Activated CD8-positive, alpha-beta memory T cell treated with anti-CD3 and anti-CD28 coated beads for 1 hour (primary cell): Measurements from ENCODE around the gene IGSF21.

Source experiments
- DNase-seq, 2 donors: peaks; one replicate each; pipeline ENCODE4 v3.0.0-alpha.2; 2020; ENCODE audit warnings: low read depth in 1 of 2; ENCODE audit errors: extremely low read depth in 1 of 2

IGSF21 gene

DNA sequence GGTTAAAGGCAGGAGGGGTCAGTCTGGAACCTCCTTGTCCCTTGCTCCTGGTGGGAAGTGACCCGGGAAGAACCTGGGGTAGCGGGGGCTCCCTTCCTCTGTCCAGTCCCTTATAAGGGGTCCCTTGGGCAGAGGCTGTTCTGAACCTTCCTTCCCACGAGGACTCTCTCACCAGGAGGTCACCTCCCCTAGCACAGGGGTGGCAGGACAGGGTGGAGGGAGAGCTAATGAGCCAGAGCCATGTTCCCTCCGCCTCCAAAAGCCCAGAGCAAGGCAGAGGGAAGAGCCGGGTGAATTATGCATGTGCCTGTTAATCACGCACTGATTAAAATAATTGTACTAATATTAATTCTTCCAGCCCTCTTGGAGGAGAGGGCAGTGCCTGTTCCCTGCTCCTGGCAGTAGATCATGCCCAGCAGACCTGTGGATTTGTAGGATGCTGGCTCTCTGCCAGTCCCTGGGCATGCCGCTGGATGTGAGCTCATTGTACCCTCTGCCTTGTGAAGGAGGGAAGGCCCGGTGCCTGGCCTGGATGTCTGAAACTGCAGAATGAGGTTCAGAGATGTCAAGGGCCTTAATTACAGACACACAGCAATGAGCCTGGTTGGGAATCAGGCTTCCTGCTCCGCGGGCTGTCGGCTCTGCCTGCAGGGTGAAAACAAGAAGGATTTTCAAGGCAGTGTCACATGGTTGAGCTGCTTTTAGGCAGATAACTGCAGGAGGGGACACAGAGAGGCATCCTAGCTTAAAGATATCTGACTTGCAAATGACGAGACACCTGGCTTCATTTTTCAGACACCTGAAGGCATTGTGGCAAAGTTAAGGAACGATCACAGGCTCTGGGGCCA, 68.2 kb downstream of the IGSF21 start:
- no peak for DNase-seq

DNA sequence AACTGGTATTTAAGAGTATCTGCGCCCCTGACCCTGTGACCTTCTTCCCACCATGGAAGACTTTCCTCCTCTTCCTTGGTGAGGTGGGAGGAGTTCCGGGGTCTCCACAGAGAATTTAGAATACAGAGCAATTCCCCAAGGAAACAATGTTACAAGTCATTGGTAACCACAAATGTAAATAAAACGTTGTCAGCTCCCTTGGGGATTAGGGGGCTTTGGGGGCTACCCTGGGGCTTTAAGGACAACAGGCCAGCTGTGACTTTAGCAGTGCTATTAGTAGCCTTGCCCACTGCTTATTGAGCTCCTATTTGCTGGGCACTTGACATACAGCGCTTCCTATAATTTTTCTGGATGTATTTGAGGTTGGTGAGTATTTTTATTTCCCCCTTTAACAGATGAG, 69.0 kb downstream of the IGSF21 start:
- no peak for DNase-seq

DNA sequence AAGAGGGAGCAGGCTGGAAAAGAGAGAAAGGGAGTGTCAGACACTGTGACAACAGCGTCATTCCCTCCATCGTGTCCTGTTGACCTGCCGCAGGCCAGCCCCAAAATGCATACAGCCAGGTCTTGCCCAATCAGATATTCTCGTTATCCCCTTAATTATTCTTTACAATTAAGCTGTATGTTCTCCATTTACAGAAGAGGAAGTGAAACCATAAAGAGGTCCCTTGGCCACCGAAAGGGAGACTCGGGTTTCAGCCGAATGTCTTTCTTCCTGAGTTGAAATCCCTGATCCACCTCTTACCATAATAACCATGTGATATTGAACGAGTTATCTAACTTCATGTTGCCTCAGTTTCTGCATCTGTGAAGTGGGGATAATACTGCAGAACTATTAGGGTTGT, 70.5 kb downstream of the IGSF21 start:
- no peak for DNase-seq

DNA sequence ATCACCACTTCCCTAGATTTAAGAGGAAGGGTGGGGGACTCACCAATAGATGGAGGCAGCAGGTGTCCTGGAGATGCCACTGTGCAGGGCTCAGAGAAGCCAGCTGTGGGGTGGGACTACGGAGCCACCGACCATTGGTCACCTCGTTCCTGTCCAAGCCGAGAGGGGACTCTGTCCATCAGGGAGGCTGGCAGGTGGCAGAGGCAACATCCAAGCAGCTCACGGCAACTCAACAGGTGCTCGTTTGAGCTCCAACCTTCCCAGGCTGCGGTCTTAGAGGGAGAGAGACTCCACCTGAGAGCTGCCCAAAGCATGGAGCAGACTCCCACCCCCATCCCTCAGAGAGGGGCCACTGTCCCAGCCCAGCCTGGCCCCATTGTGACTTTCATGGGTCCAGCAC, 71.4 kb downstream of the IGSF21 start:
- no peak for DNase-seq

DNA sequence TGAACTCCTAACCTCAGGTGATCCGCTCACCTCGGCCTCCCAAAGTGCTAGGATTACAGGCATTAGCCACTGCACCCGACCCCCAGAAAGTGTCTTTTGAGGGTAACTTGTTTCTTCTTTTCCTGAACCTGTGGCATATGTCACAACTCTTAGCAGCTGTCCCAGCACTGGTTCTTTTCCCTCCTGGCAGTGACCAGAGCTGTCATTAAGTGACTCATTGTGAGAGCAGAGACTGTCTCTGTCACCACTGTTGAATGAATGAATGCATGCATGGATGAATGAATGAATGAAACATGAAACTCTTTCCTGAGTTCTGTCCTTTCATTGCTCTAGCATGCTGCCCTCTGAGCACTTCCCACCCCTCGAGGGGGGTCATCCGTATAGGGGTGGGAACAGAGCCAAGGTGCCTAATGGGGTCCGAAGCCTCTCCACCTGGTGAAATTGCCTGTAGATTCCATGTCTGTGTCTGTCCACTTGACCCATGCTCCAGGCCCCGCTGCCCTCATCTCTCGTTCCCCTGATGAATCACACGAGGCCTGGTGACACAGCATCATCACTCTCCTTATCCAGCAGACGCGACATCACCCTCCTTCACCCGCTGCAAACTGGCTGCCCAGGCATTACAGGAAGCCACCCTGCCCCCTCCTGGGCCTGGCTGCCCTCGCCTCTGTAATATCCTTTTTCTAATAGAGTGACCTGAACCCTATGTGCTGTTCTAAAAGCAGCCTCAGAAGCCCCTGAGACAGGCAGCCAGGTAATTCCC, 75.0 kb downstream of the IGSF21 start:
- no peak for DNase-seq

DNA sequence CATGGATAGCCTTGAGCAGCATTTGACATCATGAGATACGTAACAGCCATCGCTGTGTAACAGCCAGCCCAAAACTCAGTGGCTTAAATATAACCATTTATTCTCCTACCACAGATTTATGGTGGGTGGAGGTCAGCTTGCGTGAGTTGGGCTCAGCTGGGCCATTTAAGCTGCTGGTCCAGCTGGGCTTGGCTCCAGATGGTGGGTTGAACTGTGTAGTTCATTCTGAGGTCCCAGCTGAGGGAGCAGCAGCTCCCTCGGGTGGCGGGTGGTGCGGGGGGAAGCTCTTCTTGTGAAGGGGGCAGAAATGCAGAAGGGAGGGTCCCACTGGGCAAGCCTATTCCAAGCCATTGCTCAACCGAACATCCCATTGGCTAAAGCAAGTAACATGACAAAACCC, 75.9 kb downstream of the IGSF21 start:
- DNase-seq = no peak

DNA sequence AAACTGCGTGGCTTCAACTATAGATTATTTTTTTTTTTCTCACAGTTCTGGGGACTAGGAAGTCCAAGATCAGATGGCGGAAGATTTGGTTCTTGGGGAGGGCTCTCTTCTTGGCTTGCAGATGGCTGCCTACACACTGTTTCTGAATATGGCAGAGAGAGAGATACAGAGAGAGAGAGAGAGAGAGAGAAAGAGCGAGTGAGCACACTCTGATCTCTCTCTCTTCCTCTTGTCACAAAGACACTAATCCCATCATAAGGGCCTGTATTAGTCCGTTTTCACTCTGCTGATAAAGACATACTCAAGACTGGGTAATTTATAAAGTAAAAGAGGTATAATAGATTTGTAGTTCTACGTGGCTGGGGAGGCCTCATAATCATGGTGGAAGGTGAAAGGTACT, 79.5 kb downstream of the IGSF21 start:
- DNase-seq = no peak

DNA sequence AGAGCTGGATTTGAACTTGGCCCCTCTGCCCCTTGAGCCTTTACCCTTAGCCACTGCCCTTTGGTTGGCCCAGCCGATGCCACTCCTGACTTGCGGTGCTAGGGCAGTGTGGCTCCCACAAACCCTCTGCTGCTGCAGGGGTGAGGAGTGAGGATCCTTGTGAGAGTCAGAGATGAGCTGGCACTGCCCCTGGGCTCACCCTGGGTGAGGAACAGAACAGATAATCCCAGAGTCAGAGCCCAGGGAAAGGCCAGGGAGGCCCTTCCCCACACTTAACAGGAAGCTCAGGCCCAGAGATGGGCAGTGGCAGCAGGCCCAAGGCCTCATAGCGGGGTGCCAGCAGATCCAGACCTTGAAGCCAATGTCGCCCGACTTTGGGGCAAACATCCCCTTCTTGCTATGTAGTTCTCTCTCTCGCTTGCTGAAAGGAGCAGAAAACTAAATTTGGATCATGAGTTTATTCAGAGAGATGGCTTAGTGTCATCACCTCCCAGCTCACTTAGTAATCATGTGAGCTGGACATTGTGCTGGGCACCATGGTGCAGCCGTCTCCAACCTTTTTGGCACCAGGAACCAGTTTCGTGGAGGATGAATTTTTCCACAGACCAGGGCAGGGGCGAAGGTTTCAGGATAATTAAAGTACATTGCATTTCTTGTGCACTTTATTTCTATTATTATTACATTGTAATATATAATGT, 81.4 kb downstream of the IGSF21 start:
- no peak for DNase-seq

DNA sequence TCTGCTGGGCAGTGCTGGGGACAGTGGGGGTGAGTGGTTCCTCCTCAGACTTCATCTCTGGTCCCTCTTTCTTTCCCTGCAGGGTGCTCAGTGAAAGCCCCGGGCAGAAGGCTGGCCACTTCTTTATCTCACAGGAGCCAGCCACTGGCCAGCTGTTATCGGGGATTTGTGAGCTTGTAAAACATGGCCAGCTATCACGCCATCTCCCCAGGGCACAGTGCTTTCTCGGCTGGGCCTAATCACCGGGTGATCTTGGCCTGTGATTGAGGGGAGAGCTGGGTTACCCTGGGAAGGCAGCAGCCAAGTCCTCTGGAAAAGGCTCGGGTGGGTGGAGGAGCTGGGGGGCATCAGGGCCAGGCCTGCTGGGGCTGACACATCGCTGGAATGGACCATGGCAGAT, 83.0 kb downstream of the IGSF21 start:
- DNase-seq = no peak

DNA sequence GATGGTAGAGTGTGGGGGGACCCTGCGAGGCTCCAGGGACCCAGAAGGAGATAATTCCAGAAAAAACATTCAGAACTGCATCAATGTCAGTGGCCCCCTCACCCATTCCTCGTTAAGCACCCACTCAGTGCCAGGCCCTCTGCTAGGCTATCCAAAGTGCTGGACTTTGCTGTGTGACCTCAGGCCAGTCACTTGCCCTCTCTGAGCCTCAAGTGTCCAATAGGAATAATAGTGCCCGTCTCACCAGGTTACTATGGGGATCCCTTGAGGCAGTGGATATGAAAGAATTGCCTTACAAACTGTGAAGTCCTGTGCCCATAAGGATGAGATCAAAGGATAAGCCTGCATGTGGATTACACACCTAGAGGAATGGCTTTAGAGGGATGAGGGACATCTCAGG, 83.4 kb downstream of the IGSF21 start:
- no peak for DNase-seq

DNA sequence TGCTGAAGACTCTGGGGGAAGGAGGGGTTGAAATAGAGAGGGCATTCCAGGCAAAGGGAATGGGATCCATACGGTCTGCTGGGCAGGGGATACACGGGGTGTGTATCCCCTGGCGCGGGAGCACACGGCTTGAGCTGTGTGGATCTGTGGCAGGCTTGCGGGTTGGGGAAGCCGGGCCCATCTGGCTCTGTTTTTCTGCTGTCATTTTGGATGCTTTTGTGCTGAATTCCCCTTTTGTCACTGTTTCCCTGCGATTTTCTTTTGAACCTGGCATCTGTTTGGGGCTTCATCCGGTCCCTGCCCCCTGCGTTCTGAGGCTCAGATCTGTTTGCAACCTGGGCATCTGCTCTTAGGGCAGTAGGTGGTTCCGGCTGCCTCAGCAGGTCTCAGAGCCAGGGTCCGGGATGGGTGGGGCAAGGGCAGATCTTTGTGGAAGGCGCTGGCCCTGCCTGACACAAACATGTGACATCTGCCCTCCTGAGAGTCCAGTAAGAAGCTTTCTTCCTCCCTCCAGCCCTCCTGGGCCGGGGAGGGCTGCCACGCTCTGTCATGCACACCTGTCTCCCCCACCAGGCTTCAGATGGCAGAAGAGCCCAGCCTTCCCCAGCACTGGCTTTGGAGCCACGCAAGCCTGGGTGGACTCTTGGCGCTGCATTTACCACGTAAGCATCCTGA, 84.0 kb downstream of the IGSF21 start:
- DNase-seq = no peak

DNA sequence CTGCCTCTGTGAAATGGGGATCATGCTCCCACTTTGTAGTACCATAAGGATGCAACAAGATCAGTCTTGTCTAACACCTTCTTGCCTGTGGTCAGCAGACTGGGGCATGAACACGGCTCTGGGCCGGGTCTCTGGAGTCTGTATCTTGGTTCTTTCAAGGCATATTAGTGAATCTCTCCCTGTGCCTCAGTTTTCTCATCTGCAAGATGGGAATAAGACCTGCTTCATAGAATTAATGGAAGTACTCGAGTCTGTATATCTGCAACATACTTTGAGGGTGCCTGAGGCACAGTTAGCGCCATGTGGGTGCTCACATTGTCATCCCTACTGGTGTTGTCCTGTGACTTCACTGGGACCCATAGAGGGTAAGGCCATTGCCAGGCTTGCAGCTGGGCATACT, 84.6 kb downstream of the IGSF21 start:
- DNase-seq = no peak

DNA sequence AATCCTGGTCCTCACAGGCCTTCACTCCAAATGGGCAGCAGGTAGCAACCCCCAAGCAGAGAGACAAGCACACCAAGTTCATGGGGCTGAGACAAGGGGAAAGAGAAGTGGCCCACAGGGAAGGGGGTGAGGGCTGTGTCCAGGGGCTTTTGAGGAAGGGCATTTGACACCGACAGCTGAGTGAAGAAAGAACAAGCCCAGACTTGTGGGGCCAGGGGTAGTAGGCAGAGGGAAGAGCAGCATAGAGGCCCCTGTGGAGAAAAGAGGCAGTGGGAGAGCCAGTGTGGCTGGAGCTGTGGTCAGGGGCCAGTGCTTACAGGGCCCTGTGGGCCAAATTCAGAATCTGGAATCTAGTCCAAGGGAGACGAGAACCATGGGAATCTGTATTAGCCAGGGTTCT, 85.4 kb downstream of the IGSF21 start:
- DNase-seq = no peak

DNA sequence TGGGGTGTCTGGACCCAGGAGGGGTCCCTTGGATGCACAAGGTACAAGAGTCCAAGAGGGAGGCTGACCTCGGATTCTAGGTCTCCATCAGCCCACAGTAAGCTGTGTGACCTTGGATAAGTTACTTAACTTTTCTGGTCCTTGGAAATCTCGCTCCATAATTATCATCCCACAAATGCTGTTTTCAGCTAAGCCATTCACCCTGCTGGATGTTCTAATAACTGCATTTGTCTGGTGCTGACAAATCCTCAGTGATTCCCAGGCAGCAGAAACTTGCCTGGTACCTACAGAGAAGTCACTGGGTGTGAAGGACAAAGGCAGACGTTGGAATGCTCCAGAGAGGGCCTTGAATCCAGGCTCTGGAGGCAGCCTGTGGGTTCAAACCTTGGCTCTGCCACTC, 89.7 kb downstream of the IGSF21 start:
- no peak for DNase-seq

DNA sequence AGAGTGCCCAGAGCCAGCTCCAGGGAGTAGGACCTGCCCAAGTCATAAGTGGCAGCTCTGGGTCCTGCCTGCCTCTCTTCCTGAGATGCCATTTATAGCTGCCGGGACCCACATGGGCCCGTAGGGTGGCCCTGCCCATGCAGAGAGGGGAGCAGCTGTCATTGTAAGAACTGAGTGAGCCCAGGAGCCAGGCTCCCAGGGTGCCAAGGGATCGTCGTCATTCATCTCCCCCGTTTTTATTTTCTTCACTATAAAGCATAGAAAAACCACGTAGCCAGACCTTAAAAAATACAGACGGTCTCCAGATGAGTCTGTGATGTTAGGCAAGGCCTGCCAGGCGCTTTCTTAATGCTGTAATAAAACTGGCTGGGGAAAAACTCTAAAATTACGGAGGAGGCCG, 90.7 kb downstream of the IGSF21 start:
- no peak for DNase-seq

DNA sequence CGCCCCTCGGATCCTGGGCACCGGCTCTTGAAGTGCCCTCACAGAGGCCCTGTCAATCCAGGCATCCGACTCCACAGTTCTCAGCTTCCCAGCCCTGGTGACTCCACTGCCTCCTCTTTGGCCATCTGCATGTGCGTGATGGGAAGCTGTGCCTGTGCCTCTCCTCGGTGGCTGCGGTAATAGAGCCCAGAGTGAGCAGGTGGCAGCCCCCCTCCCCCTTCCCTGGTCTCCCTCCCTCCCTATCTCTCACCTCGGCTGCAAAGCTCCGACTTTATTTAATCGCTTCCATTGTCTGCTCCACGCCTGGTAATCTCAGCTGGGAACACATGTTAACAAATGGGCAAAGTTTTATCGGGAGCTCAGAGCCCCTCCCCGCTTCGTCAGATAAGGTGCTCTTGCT, 91.9 kb downstream of the IGSF21 start:
- no peak for DNase-seq

DNA sequence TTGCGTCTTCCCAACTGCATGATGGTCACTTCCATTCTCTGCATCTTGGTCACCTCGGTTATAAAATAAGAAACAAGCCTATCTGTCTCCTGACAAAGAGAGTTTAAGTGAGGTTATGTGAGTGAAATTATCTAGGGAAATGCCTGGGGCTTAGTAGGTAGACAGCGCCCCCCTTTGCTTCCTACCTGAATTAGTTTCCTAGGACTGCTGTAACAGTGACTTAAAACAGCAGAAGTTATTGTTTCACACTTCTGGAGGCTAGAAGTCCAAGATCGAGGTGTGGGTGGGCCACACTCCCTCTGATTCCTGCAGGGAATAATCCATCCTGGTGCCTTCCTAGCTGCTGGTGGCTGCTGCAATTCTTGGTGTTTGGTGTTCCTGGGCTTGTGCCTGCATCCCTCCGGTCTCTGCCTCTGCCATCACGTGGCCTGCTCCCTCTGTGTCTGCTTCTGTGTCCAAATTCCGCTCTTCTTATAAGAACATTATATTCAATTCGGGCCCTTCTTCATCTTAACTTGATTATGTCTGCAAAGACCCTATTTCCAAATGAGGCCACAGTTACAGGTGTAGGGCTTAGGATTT, 92.6 kb downstream of the IGSF21 start:
- DNase-seq = no peak

DNA sequence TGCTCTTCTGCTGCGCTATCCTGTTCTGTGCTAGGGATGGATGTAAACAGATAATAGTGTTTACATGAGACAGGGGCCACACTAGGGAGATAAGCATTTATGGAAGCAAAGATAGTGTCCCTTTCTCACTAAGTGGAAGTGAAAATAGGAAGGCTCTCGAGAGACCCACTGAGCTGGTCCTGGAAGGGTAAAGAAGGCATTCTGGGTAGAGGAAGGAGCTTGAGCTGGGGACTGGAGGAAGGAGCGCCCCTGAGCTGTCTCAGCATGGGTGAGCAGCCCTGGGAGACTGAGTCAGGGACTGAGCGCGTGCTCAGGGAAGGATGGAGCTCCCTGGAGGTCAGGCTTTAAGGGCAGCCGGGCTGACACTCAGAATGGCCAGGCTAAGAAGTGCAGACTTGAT, 93.3 kb downstream of the IGSF21 start:
- no peak for DNase-seq

DNA sequence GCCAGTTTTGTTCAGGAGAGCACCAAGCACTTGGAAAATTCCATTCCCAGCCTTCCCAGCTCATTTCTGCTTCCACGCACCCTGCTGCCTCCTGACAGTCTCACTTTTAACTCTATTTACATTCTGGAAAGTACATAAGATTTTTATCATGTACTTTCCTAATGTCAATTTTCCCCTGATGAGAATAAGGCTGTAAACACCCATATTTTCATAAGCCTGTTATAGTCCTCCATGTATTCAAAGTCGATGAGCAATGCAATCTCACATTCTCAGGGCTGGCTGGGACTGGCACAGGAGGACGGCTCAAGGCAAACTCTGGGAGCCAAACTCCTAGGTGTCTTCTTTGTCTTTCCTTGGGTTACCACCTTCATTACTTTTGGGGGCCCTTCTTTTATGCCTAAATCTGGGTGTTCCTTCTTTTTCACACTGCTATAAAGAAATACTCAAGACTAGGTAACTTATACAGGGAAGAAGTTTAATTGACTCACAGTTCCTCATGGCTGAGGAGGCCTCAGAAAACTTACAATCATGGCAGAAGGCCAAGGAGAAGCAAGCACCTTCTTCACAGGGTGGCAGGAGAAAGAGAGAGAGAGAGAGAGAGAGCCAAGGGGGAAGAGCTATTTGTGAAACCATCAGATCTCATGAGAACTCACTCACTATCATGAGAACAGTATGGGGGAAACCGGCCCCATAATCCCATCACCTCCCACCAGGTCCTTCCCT, 94.6 kb downstream of the IGSF21 start:
- no peak for DNase-seq

DNA sequence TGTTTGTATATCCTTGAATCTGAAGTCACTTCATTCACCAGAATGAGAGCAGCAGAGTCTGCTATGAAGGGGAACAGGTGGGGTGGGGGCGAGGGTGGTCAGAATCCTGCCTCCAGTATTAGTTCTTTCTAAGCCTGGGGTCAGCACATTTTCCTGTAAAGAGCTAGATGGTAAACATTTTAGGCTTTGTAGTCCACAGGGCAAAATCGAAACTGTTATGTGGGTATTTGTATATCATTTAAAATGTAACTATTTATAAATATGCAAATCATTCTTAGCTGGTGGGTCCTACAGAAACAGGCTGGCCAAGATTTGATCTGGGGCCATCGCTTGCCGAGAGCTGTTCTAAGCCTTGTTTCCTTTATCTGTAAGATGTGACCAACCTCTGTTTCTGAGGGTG, 96.0 kb downstream of the IGSF21 start:
- no peak for DNase-seq
